BJ (cell line): ENCODE measurements around the gene MAP3K20. TPM values are rescaled to one million over a fixed set of nuclear protein-coding genes. Genes with fewer than 3 reads are reported as not detected.

Experiments used
- CTCF ChIA-PET: fragments of 350-600 bp; formaldehyde crosslinking; extraction: SDS; loops from one replicate; lab custom pipeline; 2021; ENCODE audit warnings: antibody characterized with exemption, inconsistent platforms; lab: Yijun Ruan, JAX
- POLR2A ChIA-PET: fragments of 300-600 bp; sonication (Branson Sonifier 250); formaldehyde crosslinking; extraction: SDS; loops from one replicate; lab custom pipeline; 2021; ENCODE audit warnings: antibody characterized with exemption; lab: Charles Lee
- DNase-seq: peaks from one replicate; pipeline ENCODE4 v3.0.0-alpha.2; 2011; ENCODE audit warnings: low read depth
- H3K27me3 ChIP-seq: 2 replicates; pipeline ENCODE4 v1.6.0; 2011; ENCODE audit warnings: low read length; ENCODE audit not compliant: control insufficient read depth, insufficient read depth
- H3K36me3 ChIP-seq: 2 replicates; pipeline ENCODE4 v1.5.1; 2011; ENCODE audit warnings: low read length; ENCODE audit not compliant: control insufficient read depth, insufficient read depth
- H3K4me3 ChIP-seq: 2 replicates; pipeline ENCODE4 v1.5.1; 2011; ENCODE audit warnings: low read depth, mild to moderate bottlenecking, control low read depth, low read length
- CTCF ChIP-seq: IDR thresholded peaks from 2 replicates; pipeline ENCODE4 v1.5.1; 2011; ENCODE audit warnings: low read depth, mild to moderate bottlenecking, control low read depth, inconsistent platforms, low read length, moderate library complexity; ENCODE audit not compliant: insufficient read depth
- polyA plus RNA-seq: library from polyadenylated mRNA; depleted of rRNA; stranded (reverse); fragments of >200 nt; gene quantifications from 2 replicates; pipeline ENCODE4 v1.2.3, GENCODE V29; 2011

The MAP3K20 gene
- polyA plus RNA-seq, 1 experiment = 45.4 TPM

GRCh38 chr2:173058097-173058496 is 17.5 kb upstream of the MAP3K20 start:
- no peaks in the 10 kb centered on the region for H3K36me3 ChIP-seq
- no peak for TF ChIP-seq CTCF
- CTCF ChIA-PET = interaction anchor here (0.6 to 3.6 kb wide), 7 partner anchors 12 to 193 kb away, joined by 3 to 10 read pairs (median 3); no protein-coding TSS in a partner anchor
- POLR2A ChIA-PET = no interaction called here
- no peaks in the 10 kb centered on the region for H3K27me3 ChIP-seq
- no peak overlapping the region for H3K4me3 ChIP-seq
- DNase-seq = no peak

GRCh38 chr2:173058673-173059072 is 17.0 kb upstream of the MAP3K20 start:
- Histone ChIP-seq H3K36me3 (no peaks in the 10 kb centered on the region), H3K4me3 (no peak overlapping the region), H3K27me3 (no peaks in the 10 kb centered on the region)
- POLR2A ChIA-PET = no interaction called here
- DNase-seq = no peak
- CTCF ChIA-PET = interaction anchor here (0.6 to 3.6 kb wide), 6 partner anchors 11 to 193 kb away, joined by 3 to 10 read pairs (median 4); no protein-coding TSS in a partner anchor
- TF ChIP-seq CTCF = no peak

- TF ChIP-seq CTCF = no peak
- no peak overlapping the region for H3K4me3 ChIP-seq
- H3K27me3 ChIP-seq = no peaks in the 10 kb centered on the region
- ChIA-PET POLR2A (no interaction called here), CTCF (interaction anchor here (0.8 to 3.6 kb wide), 2 partner anchors 12 to 151 kb away, joined by 3 to 10 read pairs; no protein-coding TSS in a partner anchor)
- no peaks in the 10 kb centered on the region for H3K36me3 ChIP-seq
- no peak for DNase-seq
Observed at GRCh38 chr2:173059292-173059691, 16.4 kb upstream of the MAP3K20 start.

- H3K27me3 ChIP-seq = no peaks in the 10 kb centered on the region
- no peak overlapping the region for H3K4me3 ChIP-seq
- ChIA-PET CTCF (interaction anchor here (0.8 kb wide), 1 partner anchor 11 kb away, joined by 3 read pairs; no protein-coding TSS in a partner anchor), POLR2A (interaction anchor here (0.7 to 1.2 kb wide), 2 partner anchors 20 to 61 kb away, joined by 3 read pairs; no protein-coding TSS in a partner anchor)
- DNase-seq = no peak
- no peak for TF ChIP-seq CTCF
- H3K36me3 ChIP-seq = no peaks in the 10 kb centered on the region
Observed at GRCh38 chr2:173059971-173060461, 15.6 kb upstream of the MAP3K20 start.

GRCh38 chr2:173062801-173063200 is 12.8 kb upstream of the MAP3K20 start:
- no peak for TF ChIP-seq CTCF
- no peak for DNase-seq
- ChIA-PET CTCF (interaction anchor here (1.5 kb wide), 1 partner anchor 9 kb away, joined by 4 read pairs; no protein-coding TSS in a partner anchor), POLR2A (no interaction called here)
- Histone ChIP-seq H3K36me3 (no peaks in the 10 kb centered on the region), H3K27me3 (no peaks in the 10 kb centered on the region), H3K4me3 (no peak overlapping the region)
